HG03342 (cell line): ENCODE measurements around the gene SERPINA3.
"Not testable (repeated sequence)": the region's sequence is repeated elsewhere in the genome, so short reads cannot be mapped to it uniquely, and the experiment has no call there.

Source experiments
- ATAC-seq: cut with Tn5 transposase; IDR thresholded peaks from one replicate; pipeline ENCODE4 v1.9.1; 2021; ENCODE audit warnings: mild to moderate bottlenecking, moderate library complexity; ENCODE audit not compliant: unreplicated experiment

SERPINA3 gene

GRCh38 chr14:94612174-94612573 is at the start of gene SERPINA3:
TSS of gene SERPINA3 (plus strand) at chr14:94612391. CDS start at chr14:94614442, 2,051 bp downstream.
- ATAC-seq = no peak

- ATAC-seq = no peak
These were observed 49.0 kb upstream of the SERPINA3 start for GRCh38 chr14:94562941-94563883.

GRCh38 chr14:94564381-94564780 is 47.8 kb upstream of the SERPINA3 start:
- ATAC-seq = no peak

GRCh38 chr14:94568186-94568585 is 44.0 kb upstream of the SERPINA3 start:
- ATAC-seq = no peak

GRCh38 chr14:94569381-94570001 is 42.7 kb upstream of the SERPINA3 start:
- ATAC-seq = no peak

GRCh38 chr14:94570002-94570400 is 42.2 kb upstream of the SERPINA3 start:
- no peak for ATAC-seq

- no peak for ATAC-seq
These were observed 41.8 kb upstream of the SERPINA3 start for GRCh38 chr14:94570440-94570839.

- no peak for ATAC-seq
These were observed 40.8 kb upstream of the SERPINA3 start for GRCh38 chr14:94571395-94571794.

GRCh38 chr14:94571950-94572349 is 40.2 kb upstream of the SERPINA3 start:
- ATAC-seq = no peak

- ATAC-seq = no peak
These were observed 39.4 kb upstream of the SERPINA3 start for GRCh38 chr14:94572637-94573303.

- ATAC-seq = no peak
These were observed 38.5 kb upstream of the SERPINA3 start for GRCh38 chr14:94573475-94574277.

GRCh38 chr14:94574336-94574735 is 37.9 kb upstream of the SERPINA3 start:
- ATAC-seq = no peak

GRCh38 chr14:94575730-94576585 is 36.2 kb upstream of the SERPINA3 start:
- ATAC-seq = no peak

GRCh38 chr14:94577472-94577871 is 34.7 kb upstream of the SERPINA3 start:
- ATAC-seq = not testable (repeated sequence)

GRCh38 chr14:94578712-94579111 is 33.5 kb upstream of the SERPINA3 start:
- no peak for ATAC-seq

GRCh38 chr14:94581127-94581999 is 30.8 kb upstream of the SERPINA3 start, which contains the start of gene SERPINA5:
TSS of gene SERPINA5 (plus strand) at chr14:94581426. CDS start at chr14:94587363, 5,937 bp downstream.
- no peak for ATAC-seq

- no peak for ATAC-seq
These were observed 29.9 kb upstream of the SERPINA3 start for GRCh38 chr14:94582199-94582750.

- ATAC-seq = no peak
These were observed 29.3 kb upstream of the SERPINA3 start for GRCh38 chr14:94582851-94583250.
